ENCODE measurements around the gene CHD3.

The CHD3 gene

DNA sequence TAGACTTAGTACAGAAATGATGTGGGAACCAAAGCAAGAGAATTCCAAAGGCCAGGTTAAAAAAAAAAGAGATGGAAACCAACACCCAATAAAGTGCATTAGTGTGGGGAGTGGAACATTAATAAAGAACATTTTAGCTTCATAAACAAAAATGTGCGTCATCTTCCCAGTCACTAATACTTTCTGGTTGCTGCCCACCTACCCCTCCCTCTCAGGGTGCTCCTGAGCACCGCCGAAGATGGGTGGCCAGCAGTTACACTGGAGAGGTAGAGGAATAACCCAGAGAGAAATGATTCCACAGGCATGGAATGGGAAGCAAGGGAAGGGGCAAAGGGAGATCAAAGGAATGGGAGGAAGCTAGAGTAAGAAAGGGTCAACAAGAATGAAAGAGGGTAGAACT lies 6.0 kb upstream of the CHD3 start:
- DNase-seq (ENCODE audit: low spot score), result peak; percentile 28
- peak overlapping the region in 1 of 2 donors; percentile 21 for H3K27ac ChIP-seq
- TF ChIP-seq, protein P1, sequence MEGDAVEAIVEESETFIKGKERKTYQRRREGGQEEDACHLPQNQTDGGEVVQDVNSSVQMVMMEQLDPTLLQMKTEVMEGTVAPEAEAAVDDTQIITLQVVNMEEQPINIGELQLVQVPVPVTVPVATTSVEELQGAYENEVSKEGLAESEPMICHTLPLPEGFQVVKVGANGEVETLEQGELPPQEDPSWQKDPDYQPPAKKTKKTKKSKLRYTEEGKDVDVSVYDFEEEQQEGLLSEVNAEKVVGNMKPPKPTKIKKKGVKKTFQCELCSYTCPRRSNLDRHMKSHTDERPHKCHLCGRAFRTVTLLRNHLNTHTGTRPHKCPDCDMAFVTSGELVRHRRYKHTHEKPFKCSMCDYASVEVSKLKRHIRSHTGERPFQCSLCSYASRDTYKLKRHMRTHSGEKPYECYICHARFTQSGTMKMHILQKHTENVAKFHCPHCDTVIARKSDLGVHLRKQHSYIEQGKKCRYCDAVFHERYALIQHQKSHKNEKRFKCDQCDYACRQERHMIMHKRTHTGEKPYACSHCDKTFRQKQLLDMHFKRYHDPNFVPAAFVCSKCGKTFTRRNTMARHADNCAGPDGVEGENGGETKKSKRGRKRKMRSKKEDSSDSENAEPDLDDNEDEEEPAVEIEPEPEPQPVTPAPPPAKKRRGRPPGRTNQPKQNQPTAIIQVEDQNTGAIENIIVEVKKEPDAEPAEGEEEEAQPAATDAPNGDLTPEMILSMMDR (IDR thresholded peaks at IDR 0.05), result no peak
- H3K4me3 ChIP-seq, result no peak overlapping the region

DNA sequence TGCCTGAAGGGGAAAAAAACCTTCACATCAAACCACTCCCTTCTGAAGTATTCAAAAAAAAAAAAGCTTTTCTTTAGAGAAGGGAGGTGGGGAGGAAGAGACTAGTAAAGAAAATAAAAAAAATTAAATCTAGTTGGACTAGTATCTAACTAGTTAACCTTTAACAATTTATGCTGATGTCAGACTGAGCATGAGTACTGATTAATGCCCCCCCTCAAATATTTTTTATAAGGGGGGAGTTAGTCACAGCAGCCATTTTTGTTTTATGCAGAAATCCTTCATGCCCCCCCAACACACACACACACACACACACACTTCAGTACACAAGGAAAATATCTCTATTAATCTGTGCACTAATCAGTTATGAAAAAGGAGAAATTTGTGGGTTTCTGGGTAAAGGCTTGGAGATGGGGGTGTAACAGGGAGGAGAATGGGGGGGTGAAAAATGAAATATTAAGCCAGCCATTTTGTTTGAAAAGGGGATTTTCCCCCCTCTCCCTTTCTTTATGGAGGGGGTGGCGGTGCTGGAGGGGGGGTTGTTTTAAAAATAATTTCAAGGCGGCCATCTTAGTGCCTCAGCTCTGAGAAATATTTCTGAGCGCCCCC lies 4.7 kb upstream of the CHD3 start:
- TF ChIP-seq, protein P1 (IDR thresholded peaks at IDR 0.05), result no peak
- peak; percentile 49 for DNase-seq (ENCODE audit: low spot score)

DNA sequence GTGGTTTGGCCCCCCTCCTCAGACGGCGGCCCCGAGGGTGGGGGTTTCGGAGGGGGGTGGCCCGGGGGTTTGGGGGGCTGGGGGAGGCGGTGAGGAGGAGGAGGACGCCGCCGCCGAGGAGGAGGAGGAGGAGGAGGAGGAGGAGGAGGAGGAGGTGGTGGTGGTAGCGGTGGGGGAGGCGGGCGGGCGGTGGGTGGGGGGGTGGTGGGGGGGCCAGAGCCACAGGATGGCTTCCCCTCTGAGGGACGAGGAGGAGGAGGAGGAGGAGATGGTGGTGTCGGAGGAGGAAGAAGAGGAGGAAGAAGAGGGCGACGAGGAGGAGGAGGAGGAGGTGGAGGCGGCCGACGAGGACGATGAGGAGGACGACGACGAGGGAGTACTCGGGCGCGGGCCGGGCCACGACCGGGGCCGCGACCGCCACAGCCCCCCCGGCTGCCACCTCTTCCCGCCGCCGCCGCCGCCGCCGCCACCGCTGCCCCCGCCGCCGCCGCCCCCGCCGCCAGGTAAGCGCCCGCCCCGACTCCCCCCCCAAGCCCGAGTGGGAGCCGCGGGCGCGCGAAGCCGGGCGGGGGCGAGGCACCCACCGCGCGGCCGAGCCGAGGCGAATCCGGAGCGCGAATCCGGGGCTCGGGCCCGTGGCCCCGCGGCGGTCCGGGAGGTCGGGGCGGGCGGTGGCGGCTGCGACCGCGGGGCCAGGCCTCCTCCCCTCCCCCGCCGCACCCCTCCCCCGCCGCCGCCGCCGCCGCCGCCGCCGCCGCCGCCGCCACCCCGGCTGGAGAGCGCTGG lies 3.8 kb upstream of the CHD3 start:
- Histone ChIP-seq H3K4me3 (peak overlapping the region; percentile 88), H3K27ac (peak overlapping the region; percentile 78 to 86)
- peak; percentile 66 for DNase-seq (ENCODE audit: low spot score)

More for the DNA sequence above, 4.7 kb upstream of the CHD3 start:
- peak overlapping the region; percentile 88 for H3K4me3 ChIP-seq
- peak overlapping the region; percentile 27 to 86 for H3K27ac ChIP-seq

DNA sequence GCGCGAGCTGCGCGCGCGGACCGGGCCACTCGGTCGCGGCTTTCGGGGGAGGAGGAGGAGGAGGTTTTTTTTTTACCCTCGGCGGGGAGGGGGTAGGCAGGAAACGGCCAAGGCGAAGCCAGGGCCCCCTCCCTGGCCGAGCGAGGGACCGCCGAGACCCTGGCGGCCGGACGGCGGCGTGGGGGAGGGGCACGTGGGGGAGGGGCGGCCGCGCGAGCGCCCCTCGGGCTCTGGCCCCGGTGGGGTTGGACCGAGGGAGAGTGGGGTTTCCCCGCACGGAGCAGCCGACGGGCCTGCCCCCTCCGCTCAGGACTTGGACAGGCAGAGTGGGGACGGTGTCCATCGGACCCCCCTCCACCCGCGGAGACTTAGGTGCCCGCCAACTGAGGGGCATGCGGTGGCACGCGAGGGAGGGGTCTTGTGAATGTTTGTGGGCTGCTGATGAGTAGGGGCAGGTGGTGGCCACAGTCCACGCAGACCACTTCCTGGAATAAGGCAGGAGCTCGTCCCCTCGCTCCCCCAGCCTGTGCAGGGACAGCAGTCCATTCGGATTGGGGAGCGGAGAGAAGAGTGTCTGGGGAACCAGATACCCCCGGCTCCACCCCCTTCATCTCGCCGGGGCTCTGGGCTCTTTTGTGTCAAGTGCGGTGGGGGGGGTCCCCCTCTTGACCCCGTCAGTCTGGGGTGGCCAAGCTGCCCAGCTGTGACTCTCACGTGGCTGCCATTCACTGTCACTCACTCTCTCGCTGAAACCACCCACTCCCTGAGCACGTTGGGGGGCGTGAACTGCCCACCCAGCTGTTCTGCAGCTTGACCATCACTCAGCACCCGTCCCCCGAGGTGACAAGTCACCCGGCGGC lies 3.0 kb upstream of the CHD3 start:
- TF ChIP-seq, protein P1 (IDR thresholded peaks at IDR 0.05), result no peak
- DNase-seq (ENCODE audit: low spot score), result peak; percentile 77
- Histone ChIP-seq H3K27ac (peak overlapping the region; percentile 78 to 86), H3K4me3 (peak overlapping the region; percentile 88)

More for the DNA sequence above, 3.8 kb upstream of the CHD3 start:
- TF ChIP-seq, protein P1 (IDR thresholded peaks at IDR 0.05), result no peak

DNA sequence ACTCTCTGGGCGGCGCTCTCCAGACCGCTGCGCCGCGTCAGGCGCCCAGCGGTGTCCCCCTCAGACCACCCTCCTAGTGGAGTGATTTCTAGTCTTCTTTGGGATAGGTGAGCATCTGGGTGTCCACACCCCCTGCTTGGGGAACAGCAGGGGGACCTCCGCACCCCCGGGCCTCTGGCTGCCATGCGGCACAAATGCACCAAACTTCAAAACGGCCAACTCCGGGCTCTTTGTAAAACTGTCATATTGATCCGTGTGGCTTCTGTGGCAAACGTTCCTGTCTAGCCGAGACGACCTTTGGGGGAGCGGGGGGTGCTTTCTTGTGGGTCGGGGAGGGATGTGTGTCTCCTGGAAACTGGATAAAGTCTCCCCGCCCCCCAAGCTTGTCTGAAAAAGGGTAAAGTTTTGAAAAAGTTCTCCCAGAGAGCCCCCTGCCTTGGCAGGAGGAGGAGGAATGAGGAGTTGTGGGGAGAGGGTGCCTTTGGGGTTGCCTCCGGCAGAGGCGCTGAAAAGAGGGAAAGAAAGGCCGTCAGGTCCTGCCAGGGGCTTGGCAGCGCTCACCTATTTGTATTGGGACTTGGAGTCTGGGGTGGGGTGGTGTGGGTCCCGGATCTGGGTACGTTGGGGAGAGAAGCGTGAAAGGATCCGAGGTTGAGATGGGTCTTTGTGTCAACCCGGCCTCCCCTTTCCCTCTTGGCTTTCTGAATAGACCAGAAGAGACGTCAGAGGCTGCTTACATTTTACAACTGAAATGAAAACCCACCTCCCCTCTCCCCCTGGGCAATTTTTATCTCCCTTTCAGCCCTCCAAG lies 2.2 kb upstream of the CHD3 start:
- DNase-seq (ENCODE audit: low spot score), result peak; percentile 79

DNA sequence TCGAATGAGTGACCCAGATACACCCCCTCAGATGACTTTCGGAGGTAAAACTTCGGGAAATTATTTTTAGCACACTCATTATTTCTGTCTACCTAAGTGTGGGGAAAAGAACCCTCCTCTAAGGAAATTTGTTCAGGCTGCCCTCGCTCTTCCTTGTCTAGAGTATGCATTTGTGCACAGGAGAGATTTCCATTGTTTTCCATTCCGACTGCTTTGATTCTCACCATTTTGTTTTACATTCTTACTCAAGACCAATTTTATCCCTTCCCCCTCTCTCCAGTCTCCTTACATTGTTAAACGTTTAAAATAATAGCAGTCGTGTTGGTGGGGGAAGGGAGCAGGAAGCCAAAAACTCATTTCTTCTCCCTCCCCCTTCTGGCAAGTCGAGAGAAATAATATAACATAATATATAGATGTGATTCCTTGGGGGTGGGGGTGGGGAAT lies 1.5 kb upstream of the CHD3 start:
- peak overlapping the region; percentile 80 to 86 for H3K27ac ChIP-seq
- peak overlapping the region; percentile 88 for H3K4me3 ChIP-seq
- no peak for DNase-seq (ENCODE audit: low spot score)
- TF ChIP-seq, protein P1 (IDR thresholded peaks at IDR 0.05), result no peak

More for the DNA sequence above, 2.2 kb upstream of the CHD3 start:
- TF ChIP-seq, protein P1 (IDR thresholded peaks at IDR 0.05), result no peak
- H3K27ac ChIP-seq, result peak overlapping the region; percentile 78 to 86
- peak overlapping the region; percentile 88 for H3K4me3 ChIP-seq

Measured in coronary artery (tissue), 2 donors.